GM10248 (cell line): ENCODE data around the gene NEXN.

Experiments used
- CTCF ChIA-PET: fragments of 300-600 bp; sonication (Branson Sonifier 250); formaldehyde crosslinking; extraction: SDS; loops from one replicate; lab custom pipeline; 2021; ENCODE audit warnings: antibody characterized with exemption; lab: Yijun Ruan, JAX
- POLR2A ChIA-PET: fragments of 350-650 bp; sonication (Branson Sonifier 250); formaldehyde crosslinking; extraction: SDS; loops from one replicate; lab custom pipeline; 2020; ENCODE audit warnings: antibody characterized with exemption; lab: Yijun Ruan, JAX
- DNase-seq: peaks from one replicate; pipeline ENCODE4 v3.0.0; 2012; ENCODE audit errors: extremely low spot score
- CTCF ChIP-seq: IDR thresholded peaks from 2 replicates; pipeline ENCODE4 v1.5.1; 2012; ENCODE audit warnings: mild to moderate bottlenecking, low read depth; ENCODE audit errors: extremely low read depth, missing control alignments, control extremely low read depth

Gene NEXN

GRCh38 chr1:77874804-77875445, 13.5 kb upstream of the NEXN start:
- no peak for DNase-seq
- POLR2A ChIA-PET: no interaction called here
- no peak for TF ChIP-seq CTCF
- CTCF ChIA-PET: interaction anchor here (1.2 to 1.9 kb wide), 2 partner anchors 10 to 25 kb away, joined by 3 to 5 read pairs; no protein-coding TSS in a partner anchor

DNA sequence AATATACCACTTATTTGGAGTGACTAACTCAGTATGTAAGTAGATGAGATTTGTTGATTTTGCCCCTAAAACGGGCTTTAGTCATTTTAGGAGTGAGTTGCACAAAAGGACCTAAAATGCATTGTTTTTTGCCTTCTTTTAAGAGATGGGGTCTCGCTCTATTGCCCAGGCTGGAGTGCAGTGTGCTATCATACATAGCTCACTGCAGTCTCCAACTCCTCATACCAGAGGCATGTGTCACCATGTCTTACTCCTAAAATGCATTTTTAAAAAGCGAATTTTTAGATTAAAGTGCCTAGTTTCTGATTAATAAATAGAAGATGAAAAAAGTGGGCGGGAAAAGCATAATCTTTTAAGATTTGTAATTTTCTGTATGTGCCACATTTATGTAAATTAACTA, 11.5 kb upstream of the NEXN start:
- TF ChIP-seq CTCF: no peak
- DNase-seq: no peak
- ChIA-PET CTCF (interaction anchor here (1.2 kb wide), 1 partner anchor 39 kb away, joined by 3 read pairs; no protein-coding TSS in a partner anchor), POLR2A (no interaction called here)

- ChIA-PET CTCF (no interaction called here), POLR2A (no interaction called here)
- DNase-seq: no peak
- no peak for TF ChIP-seq CTCF
These were observed 7.4 kb upstream of the NEXN start for GRCh38 chr1:77881061-77881460.

GRCh38 chr1:77882411-77882810, 6.0 kb upstream of the NEXN start:
- TF ChIP-seq CTCF: no peak
- ChIA-PET POLR2A (no interaction called here), CTCF (no interaction called here)
- no peak for DNase-seq

DNA sequence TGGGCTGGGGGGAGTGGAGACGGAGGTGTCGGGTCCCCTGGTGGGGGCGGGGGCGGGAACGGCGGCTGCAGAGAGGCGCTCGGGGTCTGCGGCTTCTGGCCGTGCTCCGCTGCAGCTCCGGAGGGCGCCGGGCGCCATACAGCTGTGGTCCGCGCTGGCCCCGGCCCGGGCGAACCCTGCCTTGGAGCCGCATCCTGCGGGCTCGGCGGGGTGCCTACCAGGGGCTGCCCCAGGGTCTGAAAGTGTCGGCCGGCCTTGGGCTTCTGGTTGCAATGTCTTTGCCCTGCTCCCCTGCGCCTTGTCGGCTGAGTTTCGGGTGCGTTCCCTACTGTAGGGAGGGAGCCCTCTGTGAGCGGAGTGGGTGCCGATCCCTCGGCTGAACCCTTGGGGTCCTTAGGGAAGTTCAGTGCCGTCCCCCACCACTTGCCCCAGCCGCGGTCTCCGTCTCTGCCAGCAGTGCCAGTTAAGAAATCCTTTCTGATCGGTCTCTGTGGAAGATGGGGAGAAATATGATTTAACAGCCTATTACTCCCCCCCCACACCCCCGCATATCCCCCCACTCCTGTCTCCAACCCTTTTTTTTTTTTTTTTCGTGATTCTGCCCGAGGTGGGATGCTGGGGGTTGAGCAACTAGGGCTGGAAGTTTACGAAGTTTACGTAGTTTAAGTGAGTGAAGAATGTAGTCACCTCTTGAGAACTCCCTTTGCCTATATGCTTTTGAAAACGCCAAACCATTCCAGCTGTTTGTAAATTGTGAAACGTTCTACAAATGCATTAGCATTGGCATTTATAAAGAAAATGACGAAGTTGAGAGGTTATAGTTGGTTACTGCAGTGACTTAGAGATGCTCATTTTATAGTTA, 588 bp downstream of the NEXN start:
- TF ChIP-seq CTCF: no peak
- peak; percentile 39 for DNase-seq
- ChIA-PET POLR2A (no interaction called here), CTCF (interaction anchor here (1.4 kb wide), 1 partner anchor 27 kb away, joined by 3 read pairs; no protein-coding TSS in a partner anchor)

GRCh38 chr1:77889671-77890070, 1.2 kb downstream of the NEXN start:
- no peak for DNase-seq
- TF ChIP-seq CTCF: no peak
- ChIA-PET POLR2A (no interaction called here), CTCF (no interaction called here)
